ENCODE measurements around the gene ANGEL1.

GRCh38 chr14:76793956-76794355, 18.7 kb downstream of the ANGEL1 start:
- TF ChIP-seq CTCF (conservative IDR thresholded peaks at IDR 0.05; ENCODE audit: low read depth, low read length) = no peak
- TF ChIP-seq EZH2 (IDR thresholded peaks at IDR 0.05; ENCODE audit: borderline replicate concordance, low read depth, low read length, poor library complexity, severe bottlenecking) = no peak
